Mucosa of stomach (tissue), 1 donor: ENCODE measurements around the gene BCL11A.
A peak's percentile ranks its signal among the peaks of the same experiment; 100 is the strongest.

Experiments used
- H3K27me3 ChIP-seq: one replicate; pipeline ENCODE4 v1.7.0; 2013; ENCODE audit warnings: mild to moderate bottlenecking, low read length; ENCODE audit not compliant: control insufficient read depth, insufficient read depth
- H3K36me3 ChIP-seq: one replicate; pipeline ENCODE4 v1.7.0; 2013; ENCODE audit warnings: low read length; ENCODE audit not compliant: control insufficient read depth, insufficient read depth
- H3K4me1 ChIP-seq: one replicate; pipeline ENCODE4 v1.7.0; 2013; ENCODE audit warnings: mild to moderate bottlenecking, low read length; ENCODE audit not compliant: control insufficient read depth, insufficient read depth
- H3K4me3 ChIP-seq: one replicate; pipeline ENCODE4 v1.7.0; 2013; ENCODE audit warnings: low read length
- H3K9ac ChIP-seq: one replicate; pipeline ENCODE4 v1.7.0; 2013; ENCODE audit warnings: mild to moderate bottlenecking, low read length, moderate library complexity
- H3K9me3 ChIP-seq: one replicate; pipeline ENCODE4 v1.7.0; 2013; ENCODE audit warnings: mild to moderate bottlenecking, low read length, moderate library complexity; ENCODE audit not compliant: control insufficient read depth
- donor health status: Pancreatic carcinoma.

Gene BCL11A

GRCh38 chr2:60529785-60530627 lies 23.4 kb downstream of the BCL11A start:
- Histone ChIP-seq H3K4me3 (no peak overlapping the region), H3K27me3 (no peaks in the 10 kb centered on the region), H3K9ac (peak overlapping the region; percentile 8), H3K4me1 (peaks cover 36% of the 10 kb centered on the region), H3K36me3 (no peaks in the 10 kb centered on the region), H3K9me3 (no peaks in the 10 kb centered on the region)

- no peak overlapping the region for H3K4me3 ChIP-seq
- H3K27me3 ChIP-seq, result no peaks in the 10 kb centered on the region
- H3K9ac ChIP-seq, result peak overlapping the region; percentile 8
- H3K4me1 ChIP-seq, result peaks cover 35% of the 10 kb centered on the region
- no peaks in the 10 kb centered on the region for H3K36me3 ChIP-seq
- no peaks in the 10 kb centered on the region for H3K9me3 ChIP-seq
Measured at GRCh38 chr2:60529136-60529784, 24.2 kb downstream of the BCL11A start.

DNA sequence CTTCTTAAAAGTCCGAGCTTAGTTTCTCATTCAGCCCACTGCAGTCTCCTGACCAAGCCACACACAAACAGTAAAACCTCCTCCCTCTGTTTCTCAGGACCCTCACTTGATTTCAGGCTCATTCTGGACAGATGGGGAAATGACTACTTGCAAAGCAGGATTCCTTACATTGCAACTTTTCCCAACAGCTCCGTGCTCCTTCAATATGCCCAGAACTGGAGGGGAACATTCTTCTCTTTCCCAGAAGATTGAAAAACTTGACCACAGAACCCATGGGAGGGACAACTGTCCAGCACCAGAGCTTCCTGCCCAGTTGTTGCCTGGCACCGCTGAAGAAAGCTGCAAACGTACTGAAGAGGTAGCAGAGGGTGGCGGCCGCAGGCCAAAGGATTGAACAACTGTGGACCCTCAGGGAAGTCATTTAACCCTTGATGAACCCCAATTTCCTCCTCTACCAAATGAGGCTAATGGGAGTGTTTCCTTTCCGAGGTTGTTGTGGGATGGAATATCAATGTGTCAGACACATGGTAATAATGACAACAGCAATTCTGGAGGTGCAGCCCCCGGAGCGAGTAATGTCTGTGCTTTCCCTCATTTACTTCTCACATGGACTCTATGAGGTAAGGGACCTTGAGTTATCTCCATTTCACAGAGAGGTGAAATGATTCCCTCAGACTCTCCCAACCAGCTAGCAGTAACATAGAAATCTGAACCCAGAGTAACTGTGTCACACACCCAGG lies 25.0 kb downstream of the BCL11A start:
- no peak overlapping the region for H3K9ac ChIP-seq
- H3K9me3 ChIP-seq, result no peaks in the 10 kb centered on the region
- H3K36me3 ChIP-seq, result no peaks in the 10 kb centered on the region
- no peaks in the 10 kb centered on the region for H3K27me3 ChIP-seq
- peaks cover 30% of the 10 kb centered on the region for H3K4me1 ChIP-seq
- H3K4me3 ChIP-seq, result no peak overlapping the region

- Histone ChIP-seq H3K4me1 (peaks cover 29% of the 10 kb centered on the region), H3K4me3 (no peak overlapping the region), H3K9me3 (no peaks in the 10 kb centered on the region), H3K36me3 (no peaks in the 10 kb centered on the region), H3K9ac (no peak overlapping the region), H3K27me3 (no peaks in the 10 kb centered on the region)
Measured at GRCh38 chr2:60527762-60528161, 25.7 kb downstream of the BCL11A start.

- H3K36me3 ChIP-seq, result no peaks in the 10 kb centered on the region
- no peaks in the 10 kb centered on the region for H3K9me3 ChIP-seq
- H3K4me1 ChIP-seq, result peaks cover 25% of the 10 kb centered on the region
- H3K27me3 ChIP-seq, result no peaks in the 10 kb centered on the region
- H3K9ac ChIP-seq, result no peak overlapping the region
- no peak overlapping the region for H3K4me3 ChIP-seq
Measured at GRCh38 chr2:60526623-60527022, 26.8 kb downstream of the BCL11A start.

GRCh38 chr2:60525899-60526298 lies 27.6 kb downstream of the BCL11A start:
- Histone ChIP-seq H3K4me3 (no peak overlapping the region), H3K27me3 (no peaks in the 10 kb centered on the region), H3K9ac (no peak overlapping the region), H3K36me3 (no peaks in the 10 kb centered on the region), H3K4me1 (peaks cover 20% of the 10 kb centered on the region), H3K9me3 (no peaks in the 10 kb centered on the region)

GRCh38 chr2:60524874-60525273 lies 28.6 kb downstream of the BCL11A start:
- H3K27me3 ChIP-seq, result no peaks in the 10 kb centered on the region
- no peak overlapping the region for H3K4me3 ChIP-seq
- no peak overlapping the region for H3K9ac ChIP-seq
- H3K4me1 ChIP-seq, result peaks cover 14% of the 10 kb centered on the region
- no peaks in the 10 kb centered on the region for H3K36me3 ChIP-seq
- H3K9me3 ChIP-seq, result no peaks in the 10 kb centered on the region

DNA sequence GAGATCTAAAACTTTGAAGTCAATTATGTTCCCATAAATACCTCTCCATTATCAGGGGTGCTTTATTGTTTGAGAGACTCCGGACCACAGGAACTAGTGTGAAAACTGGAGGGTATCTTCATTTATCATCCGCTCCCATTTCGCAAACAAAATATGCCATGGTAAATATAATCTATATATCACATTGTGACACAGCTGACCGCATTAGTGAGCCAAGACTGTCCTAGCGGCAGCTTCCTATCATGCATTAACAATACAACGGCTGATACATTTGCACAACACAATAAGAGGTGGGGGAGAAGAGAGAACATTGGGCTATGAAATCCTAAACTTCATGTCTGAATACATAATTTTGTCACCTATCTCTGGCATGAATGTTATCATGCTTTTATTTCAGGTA lies 29.5 kb downstream of the BCL11A start:
- Histone ChIP-seq H3K9me3 (no peaks in the 10 kb centered on the region), H3K36me3 (no peaks in the 10 kb centered on the region), H3K4me3 (no peak overlapping the region), H3K9ac (no peak overlapping the region), H3K27me3 (no peaks in the 10 kb centered on the region), H3K4me1 (peaks cover 5% of the 10 kb centered on the region)

- Histone ChIP-seq H3K9me3 (no peaks in the 10 kb centered on the region), H3K4me3 (no peak overlapping the region), H3K9ac (no peak overlapping the region), H3K4me1 (no peaks in the 10 kb centered on the region), H3K36me3 (no peaks in the 10 kb centered on the region), H3K27me3 (no peaks in the 10 kb centered on the region)
Measured at GRCh38 chr2:60522462-60522861, 31.0 kb downstream of the BCL11A start.

DNA sequence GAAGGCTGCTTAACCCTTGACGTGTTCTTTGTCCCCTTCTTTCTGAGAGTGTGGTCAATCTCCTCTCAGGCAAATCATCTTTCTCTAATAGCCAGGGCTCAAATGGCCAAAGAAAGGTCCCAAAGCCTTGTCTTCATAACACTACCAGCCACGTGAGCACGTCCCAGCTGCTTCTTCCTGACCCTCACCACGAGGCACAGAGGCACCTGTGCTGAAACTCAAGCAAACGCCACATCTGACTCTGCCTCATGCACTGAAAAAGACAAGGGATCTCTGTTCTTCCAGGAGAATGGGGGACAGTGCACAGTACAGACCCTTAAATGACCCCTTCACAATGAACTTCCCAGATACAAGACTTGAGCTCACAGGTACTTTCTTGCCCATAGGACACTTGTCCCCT lies 31.8 kb downstream of the BCL11A start:
- Histone ChIP-seq H3K4me1 (no peaks in the 10 kb centered on the region), H3K27me3 (no peaks in the 10 kb centered on the region), H3K9ac (no peak overlapping the region), H3K4me3 (no peak overlapping the region), H3K9me3 (no peaks in the 10 kb centered on the region), H3K36me3 (no peaks in the 10 kb centered on the region)

DNA sequence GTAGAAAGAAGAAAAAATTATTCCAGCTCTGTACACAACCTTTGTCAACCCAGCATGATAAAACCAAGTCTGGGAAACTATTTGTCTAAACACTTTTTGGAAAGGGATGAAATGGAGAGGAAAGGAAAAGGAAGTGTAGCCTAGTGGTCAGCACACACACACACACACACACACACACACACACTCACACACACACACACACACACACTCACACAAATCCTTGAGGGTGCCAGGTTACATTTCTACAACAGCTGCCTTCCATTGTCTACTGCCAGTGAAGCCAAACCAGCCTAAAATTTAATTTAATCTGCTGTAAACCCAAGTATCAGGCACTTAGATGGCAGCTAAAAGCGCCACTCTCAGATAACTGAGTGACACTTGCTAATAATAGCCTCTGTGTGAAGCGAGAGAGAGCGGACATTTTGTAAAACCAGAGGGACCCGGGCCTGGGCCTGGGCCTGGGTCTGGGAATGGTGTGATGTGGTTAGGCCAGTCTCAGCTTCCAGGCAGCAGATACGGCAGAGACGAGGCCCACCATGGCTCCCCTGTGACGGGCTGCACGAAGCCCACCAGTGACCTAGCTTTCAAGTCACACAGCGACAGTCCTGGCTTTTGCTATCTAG lies 32.4 kb downstream of the BCL11A start:
- Histone ChIP-seq H3K27me3 (no peaks in the 10 kb centered on the region), H3K4me1 (no peaks in the 10 kb centered on the region), H3K9me3 (no peaks in the 10 kb centered on the region), H3K4me3 (no peak overlapping the region), H3K9ac (no peak overlapping the region), H3K36me3 (no peaks in the 10 kb centered on the region)
